ENCODE results near the gene CCR1. TPM values are rescaled to one million over a fixed set of nuclear protein-coding genes. Genes with fewer than 3 reads are reported as not detected.
"Not testable (repeated sequence)": the region's sequence is repeated elsewhere in the genome, so short reads cannot be mapped to it uniquely, and the experiment has no call there.

Gene CCR1
- total RNA-seq, 3 donors from 2014 or later, result 1.8 to 10.0 (median 8.7) TPM

- Histone ChIP-seq H3K9me3 (no peaks in the 10 kb centered on the region), H3K4me3 (no peak overlapping the region), H3K4me1 (ENCODE audit: low read depth) (no peaks in the 10 kb centered on the region), H3K36me3 (ENCODE audit: low read depth) (no peaks in the 10 kb centered on the region)
- no peak for ATAC-seq
- TF ChIP-seq, protein P1, sequence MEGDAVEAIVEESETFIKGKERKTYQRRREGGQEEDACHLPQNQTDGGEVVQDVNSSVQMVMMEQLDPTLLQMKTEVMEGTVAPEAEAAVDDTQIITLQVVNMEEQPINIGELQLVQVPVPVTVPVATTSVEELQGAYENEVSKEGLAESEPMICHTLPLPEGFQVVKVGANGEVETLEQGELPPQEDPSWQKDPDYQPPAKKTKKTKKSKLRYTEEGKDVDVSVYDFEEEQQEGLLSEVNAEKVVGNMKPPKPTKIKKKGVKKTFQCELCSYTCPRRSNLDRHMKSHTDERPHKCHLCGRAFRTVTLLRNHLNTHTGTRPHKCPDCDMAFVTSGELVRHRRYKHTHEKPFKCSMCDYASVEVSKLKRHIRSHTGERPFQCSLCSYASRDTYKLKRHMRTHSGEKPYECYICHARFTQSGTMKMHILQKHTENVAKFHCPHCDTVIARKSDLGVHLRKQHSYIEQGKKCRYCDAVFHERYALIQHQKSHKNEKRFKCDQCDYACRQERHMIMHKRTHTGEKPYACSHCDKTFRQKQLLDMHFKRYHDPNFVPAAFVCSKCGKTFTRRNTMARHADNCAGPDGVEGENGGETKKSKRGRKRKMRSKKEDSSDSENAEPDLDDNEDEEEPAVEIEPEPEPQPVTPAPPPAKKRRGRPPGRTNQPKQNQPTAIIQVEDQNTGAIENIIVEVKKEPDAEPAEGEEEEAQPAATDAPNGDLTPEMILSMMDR (IDR thresholded peaks at IDR 0.05), result no peak
- no peak for DNase-seq
- intact Hi-C loops (cut with DNase I, micrococcal nuclease), result no loop called here
Measured at GRCh38 chr3:46212101-46212500, 4.0 kb upstream of the CCR1 start.

GRCh38 chr3:46209746-46210470 lies 1.8 kb upstream of the CCR1 start:
- intact Hi-C loops (cut with DNase I, micrococcal nuclease), result no loop called here
- no peaks in the 10 kb centered on the region for H3K4me1 ChIP-seq (ENCODE audit: low read depth)
- no peaks in the 10 kb centered on the region for H3K9me3 ChIP-seq
- H3K36me3 ChIP-seq (ENCODE audit: low read depth), result no peaks in the 10 kb centered on the region
- H3K4me3 ChIP-seq, result no peak overlapping the region
- TF ChIP-seq, protein P1 (IDR thresholded peaks at IDR 0.05), result no peak
- DNase-seq (no peak), ATAC-seq (peak; percentile 9)

DNA sequence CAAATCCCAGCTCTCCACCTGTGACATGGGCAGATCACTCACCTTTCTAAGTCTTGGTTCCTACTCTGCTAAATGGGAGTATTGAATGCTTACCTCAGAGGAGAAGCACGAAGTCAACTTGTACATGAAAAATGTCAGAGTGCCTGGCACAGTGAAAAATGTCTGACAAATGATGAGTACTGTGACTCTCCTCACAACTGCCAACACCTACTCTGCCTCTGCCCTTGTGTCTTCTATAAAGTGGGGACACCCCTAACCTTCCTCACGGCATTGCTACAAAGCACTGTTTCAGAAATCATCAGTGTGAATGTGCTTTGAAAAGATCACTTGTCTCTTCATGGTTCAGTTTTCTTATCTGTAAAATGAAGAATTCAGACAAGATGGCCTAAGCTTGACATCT lies 940 bp upstream of the CCR1 start:
- TF ChIP-seq, protein P1 (IDR thresholded peaks at IDR 0.05), result no peak
- DNase-seq, result no peak
- Histone ChIP-seq H3K9me3 (no peaks in the 10 kb centered on the region), H3K36me3 (ENCODE audit: low read depth) (no peaks in the 10 kb centered on the region), H3K4me3 (no peak overlapping the region), H3K4me1 (ENCODE audit: low read depth) (no peaks in the 10 kb centered on the region)
- intact Hi-C loops (cut with DNase I, micrococcal nuclease), result no loop called here
- no peak for ATAC-seq

GRCh38 chr3:46207514-46207913 lies 599 bp downstream of the CCR1 start:
- H3K9me3 ChIP-seq; intact Hi-C loops (cut with DNase I, micrococcal nuclease); ATAC-seq; H3K4me3 ChIP-seq; DNase-seq; H3K36me3 ChIP-seq (ENCODE audit: low read depth); H3K4me1 ChIP-seq (ENCODE audit: low read depth): not testable (repeated sequence)

DNA sequence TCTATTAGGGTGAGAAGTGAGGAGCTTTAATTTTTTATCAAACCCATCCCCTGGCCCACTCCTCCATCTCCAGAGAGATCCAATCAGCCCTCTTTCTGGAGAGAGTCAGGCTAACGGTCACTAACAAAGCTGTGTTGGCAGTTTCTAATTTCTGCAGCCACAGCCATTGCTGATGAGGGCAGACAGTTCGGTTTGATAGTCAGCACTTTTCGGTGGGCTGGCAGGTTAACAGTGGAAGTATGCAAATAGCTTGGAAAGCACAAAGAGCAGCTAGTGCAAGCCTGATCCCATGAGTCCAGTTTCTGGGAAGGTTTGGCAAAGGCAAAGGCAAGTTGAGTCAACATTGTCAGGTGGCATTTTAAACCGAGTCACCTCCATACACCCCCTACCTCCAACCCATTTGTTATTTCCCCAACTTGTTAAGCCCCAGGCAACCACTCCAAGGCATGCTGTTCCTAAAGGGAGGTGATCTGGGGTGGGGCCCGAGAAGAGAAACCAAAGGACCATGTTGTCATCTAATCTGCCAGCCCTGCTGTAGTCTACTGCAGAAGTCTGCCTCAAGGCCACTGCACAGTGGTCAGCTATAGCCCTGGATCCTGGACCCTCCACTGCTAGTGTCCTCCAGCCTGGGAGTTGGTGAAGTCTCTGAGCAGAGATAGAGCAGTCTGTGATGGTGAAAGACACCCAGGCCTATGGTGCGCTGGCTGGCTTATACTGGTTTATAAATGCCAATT lies 1.7 kb downstream of the CCR1 start:
- DNase-seq (no peak), ATAC-seq (peak; percentile 20)
- Histone ChIP-seq H3K4me1 (ENCODE audit: low read depth) (no peaks in the 10 kb centered on the region), H3K9me3 (no peaks in the 10 kb centered on the region), H3K36me3 (ENCODE audit: low read depth) (no peaks in the 10 kb centered on the region), H3K4me3 (no peak overlapping the region)
- intact Hi-C loops (cut with DNase I, micrococcal nuclease), result no loop called here
- TF ChIP-seq, protein P1 (IDR thresholded peaks at IDR 0.05), result no peak

- intact Hi-C loops (cut with DNase I, micrococcal nuclease), result no loop called here
- ATAC-seq (no peak), DNase-seq (no peak)
- TF ChIP-seq, protein P1 (IDR thresholded peaks at IDR 0.05), result no peak
- Histone ChIP-seq H3K4me1 (ENCODE audit: low read depth) (no peaks in the 10 kb centered on the region), H3K4me3 (no peak overlapping the region), H3K36me3 (ENCODE audit: low read depth) (no peaks in the 10 kb centered on the region), H3K9me3 (no peaks in the 10 kb centered on the region)
Measured at GRCh38 chr3:46205286-46205960, 2.7 kb downstream of the CCR1 start.

Measured in mucosa of descending colon (tissue), 3 donors.